ENCODE measurements around the gene XPO4.
A peak's percentile ranks its signal among the peaks of the same experiment; 100 is the strongest.
"Not testable (repeated sequence)": the region's sequence is repeated elsewhere in the genome, so short reads cannot be mapped to it uniquely, and the experiment has no call there.

Gene XPO4

GRCh38 chr13:20902438-20903163 lies at the start of gene XPO4:
TSS of gene XPO4 (minus strand) at chr13:20902746. CDS start at chr13:20902738, 8 bp downstream.
- peak; percentile 54 for DNase-seq (ENCODE audit: low read depth)

GRCh38 chr13:20948001-20948400 lies 45.5 kb upstream of the XPO4 start:
- not testable (repeated sequence) for DNase-seq (ENCODE audit: low read depth)

- DNase-seq (ENCODE audit: low read depth): no peak
Observed at GRCh38 chr13:20945952-20946383, 43.4 kb upstream of the XPO4 start.

DNA sequence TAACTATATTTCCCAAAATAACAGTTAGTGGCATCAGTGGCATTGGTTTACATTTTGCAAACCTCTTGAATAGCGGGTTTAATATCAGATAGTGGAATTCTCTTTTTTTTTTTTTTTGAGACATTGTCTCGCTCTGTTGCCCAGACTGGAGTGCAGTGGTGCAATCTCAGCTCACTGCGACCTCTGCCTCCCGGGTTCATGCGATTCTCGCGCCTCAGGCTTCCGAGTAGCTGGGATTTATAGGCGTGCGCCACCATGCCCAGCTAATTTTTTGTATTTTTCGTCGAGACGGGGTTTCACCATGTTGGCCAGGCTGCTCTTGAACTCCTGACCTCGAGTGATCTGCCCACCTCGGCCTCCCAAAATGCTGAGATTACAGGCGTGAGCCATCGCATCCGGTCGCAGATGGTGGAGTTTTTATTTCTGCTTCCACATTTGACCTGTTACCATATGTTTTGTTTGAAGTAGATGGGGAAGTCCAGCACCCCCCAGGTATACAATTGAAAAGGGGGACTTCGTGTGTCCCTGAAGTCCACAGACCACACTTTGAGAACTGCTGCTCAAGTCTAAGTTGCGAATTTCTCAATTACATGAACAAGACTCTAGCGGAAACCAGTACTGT lies 40.5 kb upstream of the XPO4 start:
- DNase-seq (ENCODE audit: low read depth): no peak

GRCh38 chr13:20940511-20940910 lies 38.0 kb upstream of the XPO4 start:
- not testable (repeated sequence) for DNase-seq (ENCODE audit: low read depth)

- peak; percentile 35 for DNase-seq (ENCODE audit: low read depth)
Observed at GRCh38 chr13:20940083-20940482, 37.5 kb upstream of the XPO4 start.

GRCh38 chr13:20939662-20940061 lies 37.1 kb upstream of the XPO4 start:
- no peak for DNase-seq (ENCODE audit: low read depth)

- no peak for DNase-seq (ENCODE audit: low read depth)
Observed at GRCh38 chr13:20938302-20938701, 35.8 kb upstream of the XPO4 start.

DNA sequence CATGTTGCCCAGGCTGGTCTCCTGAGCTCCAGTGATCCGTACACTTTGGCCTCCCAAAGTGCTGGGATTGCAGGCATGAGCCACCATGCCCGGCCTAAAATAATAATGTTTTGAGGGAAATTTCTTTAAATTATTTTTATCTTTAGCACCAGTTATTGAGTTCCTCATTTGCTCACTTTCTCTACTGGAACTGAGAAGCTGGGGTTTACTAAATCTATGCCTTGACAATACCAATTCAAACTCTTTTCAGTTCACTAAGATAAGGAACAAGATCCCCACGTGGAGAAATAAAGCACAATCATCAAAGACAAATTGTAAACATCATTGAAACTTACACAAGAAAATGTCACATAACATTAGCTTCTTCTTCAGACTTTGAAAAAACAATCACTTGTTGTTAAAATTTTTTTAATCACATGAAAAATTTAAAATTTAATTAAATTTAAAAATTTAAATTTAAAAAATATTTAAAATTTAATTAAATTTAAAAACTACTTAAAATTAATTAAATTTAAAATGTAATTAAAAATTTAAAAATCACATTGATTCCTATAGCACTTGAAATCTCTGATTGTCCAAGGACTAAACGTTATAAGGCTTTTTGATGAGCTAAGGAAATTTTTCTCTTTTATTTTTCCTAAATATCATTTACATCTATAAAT lies 25.2 kb upstream of the XPO4 start:
- DNase-seq (ENCODE audit: low read depth): no peak

- not testable (repeated sequence) for DNase-seq (ENCODE audit: low read depth)
Observed at GRCh38 chr13:20925395-20925790, 22.8 kb upstream of the XPO4 start.

GRCh38 chr13:20924758-20925394 lies 22.3 kb upstream of the XPO4 start:
- peak; percentile 44 for DNase-seq (ENCODE audit: low read depth)

DNA sequence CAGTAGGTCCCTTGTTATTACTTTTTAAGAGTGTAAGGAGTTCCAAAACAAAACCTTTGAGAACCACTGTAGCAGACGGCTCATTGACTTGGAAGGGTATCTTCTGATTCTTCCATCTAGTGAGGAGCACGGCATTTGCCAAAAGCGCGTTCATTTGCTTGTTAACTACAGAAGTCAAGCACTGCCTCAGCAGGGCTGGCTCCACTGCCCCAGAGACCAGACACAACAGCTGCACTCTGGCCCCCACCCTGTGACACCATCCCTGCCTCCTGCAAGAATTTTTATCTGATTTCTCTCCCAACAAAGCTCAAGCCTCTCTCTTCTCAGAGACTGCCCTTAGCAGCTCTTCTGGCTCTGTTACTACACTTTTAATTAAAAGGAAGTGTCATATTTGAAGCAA lies 20.7 kb upstream of the XPO4 start:
- no peak for DNase-seq (ENCODE audit: low read depth)

- no peak for DNase-seq (ENCODE audit: low read depth)
Observed at GRCh38 chr13:20921572-20921971, 19.0 kb upstream of the XPO4 start.

- DNase-seq (ENCODE audit: low read depth): not testable (repeated sequence)
Observed at GRCh38 chr13:20915676-20916075, 13.1 kb upstream of the XPO4 start.

- DNase-seq (ENCODE audit: low read depth): no peak
Observed at GRCh38 chr13:20911037-20911436, 8.5 kb upstream of the XPO4 start.

DNA sequence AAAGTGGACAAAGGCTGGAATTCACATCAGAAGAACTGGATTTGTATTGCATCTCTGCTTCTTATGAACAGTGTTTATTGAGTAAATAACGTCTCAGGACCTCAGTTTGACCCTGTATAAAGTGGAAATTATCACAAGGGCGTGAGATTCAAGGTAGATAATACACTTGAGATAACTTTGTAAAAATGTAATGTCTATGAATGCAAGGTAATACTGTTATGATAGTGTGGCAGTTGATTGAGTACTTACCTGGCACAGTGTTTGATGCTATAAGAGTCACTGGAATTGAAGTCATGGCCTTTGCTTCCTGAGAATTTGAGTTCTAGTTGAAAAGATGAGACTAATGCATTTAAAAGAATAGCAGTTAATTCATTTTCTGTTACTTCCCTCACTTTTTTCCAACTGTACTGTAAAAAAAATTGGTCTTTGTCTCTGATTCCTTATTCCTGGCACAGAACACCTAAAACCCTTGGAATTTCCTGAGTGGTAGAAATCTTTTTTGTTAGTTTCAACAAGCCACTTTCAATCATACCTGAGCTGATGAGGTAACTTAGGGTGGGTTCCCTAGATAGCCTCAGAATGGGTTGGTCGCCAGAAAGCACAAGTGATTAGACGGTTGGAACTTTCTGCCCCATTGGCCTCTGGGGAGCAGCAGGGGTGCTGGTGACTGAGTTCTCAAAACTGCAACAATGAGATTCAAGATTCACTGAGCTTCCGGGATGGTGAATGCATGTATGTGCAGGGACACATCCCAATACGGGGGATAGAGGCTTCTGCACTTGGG lies 6.4 kb upstream of the XPO4 start:
- DNase-seq (ENCODE audit: low read depth): no peak

DNA sequence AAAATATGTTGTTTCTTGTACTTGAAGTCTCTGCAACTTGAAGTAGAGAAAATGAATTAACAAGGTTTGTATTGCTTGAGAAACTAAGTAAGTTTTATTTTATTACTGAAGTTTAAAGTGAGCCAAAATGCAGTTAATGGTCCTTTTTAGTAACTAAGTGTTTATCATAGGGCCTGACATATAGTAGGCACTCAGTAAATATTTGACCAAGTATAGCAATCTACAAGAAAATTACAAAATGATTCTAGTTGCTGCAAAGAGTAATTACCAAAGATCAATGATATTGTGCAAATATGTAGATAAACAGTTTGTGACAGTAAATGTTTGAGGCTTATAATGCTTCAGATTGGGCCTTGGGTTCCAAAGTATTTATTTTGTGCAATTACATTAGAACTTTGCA lies 2.4 kb upstream of the XPO4 start:
- DNase-seq (ENCODE audit: low read depth): no peak

DNA sequence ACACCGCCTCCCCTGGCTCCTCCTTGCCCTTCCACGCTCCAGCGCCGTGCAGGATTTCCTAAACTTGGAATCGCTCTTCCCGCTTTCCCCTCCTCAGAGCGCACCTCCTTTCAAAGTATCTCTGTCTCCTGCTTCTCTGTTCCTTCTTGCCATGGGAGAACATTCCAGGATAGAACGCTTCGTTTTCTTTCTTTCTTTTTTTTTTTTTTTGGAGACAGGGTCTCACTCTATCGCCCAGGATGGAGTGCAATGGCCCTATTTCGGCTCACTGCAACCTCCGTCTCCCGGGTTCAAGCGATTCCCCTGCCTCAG lies 574 bp upstream of the XPO4 start:
- no peak for DNase-seq (ENCODE audit: low read depth)

DNA sequence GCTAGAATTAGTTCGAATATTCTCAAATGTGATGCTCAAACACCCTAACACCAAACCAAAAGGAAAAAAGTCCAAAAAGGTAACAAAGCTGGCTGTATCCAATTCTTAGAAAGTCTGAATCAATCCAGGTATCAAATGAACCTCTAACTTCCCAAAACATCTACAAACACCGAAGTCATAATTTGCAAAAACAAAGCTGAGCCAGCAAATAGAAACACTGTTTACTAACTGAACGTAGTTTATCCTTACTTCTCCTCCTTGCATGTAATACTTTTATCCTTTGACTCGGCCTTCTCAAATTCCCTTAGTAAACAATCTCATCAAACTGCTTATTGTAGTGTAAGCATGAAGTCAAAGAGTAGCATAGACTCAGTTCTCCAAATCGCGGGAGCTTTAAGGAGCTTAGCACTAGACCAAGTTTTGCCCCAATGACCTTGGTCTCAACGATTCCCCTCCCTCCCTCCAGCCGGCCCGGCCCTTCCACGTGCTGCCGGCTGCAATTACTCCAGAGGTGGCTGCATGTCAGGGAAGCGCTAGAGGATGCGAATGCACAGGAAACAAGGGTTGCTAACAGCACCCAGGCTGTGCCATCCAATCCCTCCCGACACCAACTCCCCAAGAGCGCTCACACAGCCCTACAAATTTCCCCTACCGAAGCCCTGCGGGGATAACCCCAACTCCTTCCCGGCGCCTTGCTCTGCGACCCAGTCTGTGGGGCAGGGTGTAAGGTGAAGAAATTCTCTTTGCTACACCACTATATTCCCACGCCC lies 693 bp downstream of the XPO4 start:
- DNase-seq (ENCODE audit: low read depth): no peak

DNA sequence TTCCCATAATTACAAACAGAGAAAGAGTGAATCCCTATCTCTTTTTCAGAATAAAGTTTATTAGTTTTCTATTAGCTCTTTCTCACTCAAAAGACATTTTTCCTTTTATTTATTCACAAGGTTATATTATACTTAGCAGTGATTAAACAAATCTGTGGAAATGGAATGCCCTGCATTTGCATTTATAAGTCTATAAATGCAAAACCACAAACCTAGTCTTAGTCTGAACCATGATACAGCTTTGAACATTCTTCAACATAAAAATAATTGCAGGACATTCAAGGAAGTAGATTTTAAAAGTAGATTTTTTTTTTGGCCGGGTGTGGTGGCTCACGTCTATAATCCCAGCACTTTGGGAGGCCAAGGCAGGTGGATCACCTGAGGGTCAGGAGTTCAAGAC lies 8.3 kb downstream of the XPO4 start:
- DNase-seq (ENCODE audit: low read depth): no peak

DNA sequence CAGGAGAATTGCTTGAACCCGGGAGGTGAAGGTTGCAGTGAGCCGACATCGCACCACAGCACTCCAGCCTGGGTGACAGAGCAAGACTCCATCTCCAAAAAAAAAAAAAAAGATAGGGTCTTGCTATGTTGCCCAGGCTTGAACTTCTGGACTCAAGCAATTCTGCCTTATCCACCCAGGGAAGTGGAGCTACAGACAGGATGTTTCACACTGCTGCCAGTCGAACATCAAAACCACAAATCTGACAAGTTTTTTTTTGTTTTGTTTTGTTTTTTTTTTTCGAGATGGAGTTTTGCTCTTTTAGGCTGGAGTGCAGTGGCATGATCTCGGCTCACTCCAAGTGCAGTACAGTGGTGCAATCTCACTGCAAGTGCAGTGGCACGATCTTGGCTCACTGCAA lies 10.8 kb downstream of the XPO4 start:
- no peak for DNase-seq (ENCODE audit: low read depth)
